Measurements from ENCODE around the gene ARHGAP19. TPM values are rescaled to one million over a fixed set of nuclear protein-coding genes. Genes with fewer than 3 reads are reported as not detected.

Gene ARHGAP19
- polyA plus RNA-seq, 3 donors: 8.3 to 10.6 (median 10.2) TPM

DNA sequence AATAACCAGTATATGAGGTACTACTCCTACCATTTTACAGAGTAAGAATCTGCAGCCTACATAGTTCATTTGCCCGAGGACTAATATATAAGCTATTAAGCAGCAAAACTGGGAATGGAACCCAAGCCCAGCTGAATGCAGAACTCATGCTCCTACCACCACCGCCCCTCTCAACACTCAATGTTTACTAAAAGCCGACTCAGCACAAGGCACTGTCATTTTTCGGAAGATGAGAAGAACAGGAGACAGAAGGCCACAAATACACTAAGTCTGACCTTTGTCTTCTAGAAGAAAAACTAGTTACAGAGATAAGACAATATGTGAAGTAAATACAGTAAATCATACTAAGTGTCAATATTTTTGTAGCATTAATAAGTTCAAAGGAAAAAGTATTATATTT lies 66.0 kb downstream of the ARHGAP19 start:
- no peak overlapping the region for H3K4me3 Mint-ChIP-seq
- TF ChIP-seq, protein P1, sequence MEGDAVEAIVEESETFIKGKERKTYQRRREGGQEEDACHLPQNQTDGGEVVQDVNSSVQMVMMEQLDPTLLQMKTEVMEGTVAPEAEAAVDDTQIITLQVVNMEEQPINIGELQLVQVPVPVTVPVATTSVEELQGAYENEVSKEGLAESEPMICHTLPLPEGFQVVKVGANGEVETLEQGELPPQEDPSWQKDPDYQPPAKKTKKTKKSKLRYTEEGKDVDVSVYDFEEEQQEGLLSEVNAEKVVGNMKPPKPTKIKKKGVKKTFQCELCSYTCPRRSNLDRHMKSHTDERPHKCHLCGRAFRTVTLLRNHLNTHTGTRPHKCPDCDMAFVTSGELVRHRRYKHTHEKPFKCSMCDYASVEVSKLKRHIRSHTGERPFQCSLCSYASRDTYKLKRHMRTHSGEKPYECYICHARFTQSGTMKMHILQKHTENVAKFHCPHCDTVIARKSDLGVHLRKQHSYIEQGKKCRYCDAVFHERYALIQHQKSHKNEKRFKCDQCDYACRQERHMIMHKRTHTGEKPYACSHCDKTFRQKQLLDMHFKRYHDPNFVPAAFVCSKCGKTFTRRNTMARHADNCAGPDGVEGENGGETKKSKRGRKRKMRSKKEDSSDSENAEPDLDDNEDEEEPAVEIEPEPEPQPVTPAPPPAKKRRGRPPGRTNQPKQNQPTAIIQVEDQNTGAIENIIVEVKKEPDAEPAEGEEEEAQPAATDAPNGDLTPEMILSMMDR (IDR thresholded peaks at IDR 0.05): no peak
- Histone ChIP-seq H3K27me3 (ENCODE audit: control insufficient read depth in 2 of 2, insufficient read depth in 2 of 2, low read length in 2 of 2) (no peaks in the 10 kb centered on the region), H3K9ac (ENCODE audit: insufficient read depth, low read length, poor library complexity, severe bottlenecking) (no peak overlapping the region), H3K4me3 (replicated peaks in 1 of 3; ENCODE audit: low read depth in 2 of 3, low read length in 3 of 3) (no peak overlapping the region), H3K9me3 (replicated peaks in 1 of 2; ENCODE audit: control insufficient read depth in 1 of 2, insufficient read depth in 1 of 2, low read length in 2 of 2) (no peaks in the 10 kb centered on the region), H3K27ac (ENCODE audit: low read depth in 1 of 2, low read length in 2 of 2) (no peak overlapping the region), H3K36me3 (replicated peaks in 1 of 2; ENCODE audit: control insufficient read depth in 1 of 2, insufficient read depth in 2 of 2, low read length in 2 of 2) (peaks cover 51 to 84% of the 10 kb centered on the region in 2 donors), H3K4me1 (ENCODE audit: control insufficient read depth in 1 of 2, insufficient read depth in 2 of 2, low read length in 2 of 2) (peaks cover 7 to 12% of the 10 kb centered on the region in 2 donors), H3K79me2 (ENCODE audit: insufficient read depth, low read length) (no peaks in the 10 kb centered on the region), H3K4me2 (replicated peaks; ENCODE audit: extremely low read depth, low read length, poor library complexity, severe bottlenecking) (no peak overlapping the region), H4K20me1 (ENCODE audit: insufficient read depth, low read length) (no peaks in the 10 kb centered on the region), H2AFZ (ENCODE audit: insufficient read depth, low read depth, low read length, poor library complexity, severe bottlenecking) (no peak overlapping the region)
- no peaks in the 10 kb centered on the region for H3K9me3 Mint-ChIP-seq
- intact Hi-C loops (cut with micrococcal nuclease): no loop called here
- 100% methylated on average over 1 of the region's 4 CpGs for WGBS (ENCODE audit: insufficient coverage)
- DNase-seq: no peak
- H3K27me3 Mint-ChIP-seq (ENCODE audit: low read depth in 3 of 3): no peaks in the 10 kb centered on the region
- peaks cover 64 to 83% of the 10 kb centered on the region in 2 donors for H3K36me3 Mint-ChIP-seq
- H3K4me1 Mint-ChIP-seq: peaks cover 17% of the 10 kb centered on the region
- H3K27ac Mint-ChIP-seq: no peak overlapping the region

DNA sequence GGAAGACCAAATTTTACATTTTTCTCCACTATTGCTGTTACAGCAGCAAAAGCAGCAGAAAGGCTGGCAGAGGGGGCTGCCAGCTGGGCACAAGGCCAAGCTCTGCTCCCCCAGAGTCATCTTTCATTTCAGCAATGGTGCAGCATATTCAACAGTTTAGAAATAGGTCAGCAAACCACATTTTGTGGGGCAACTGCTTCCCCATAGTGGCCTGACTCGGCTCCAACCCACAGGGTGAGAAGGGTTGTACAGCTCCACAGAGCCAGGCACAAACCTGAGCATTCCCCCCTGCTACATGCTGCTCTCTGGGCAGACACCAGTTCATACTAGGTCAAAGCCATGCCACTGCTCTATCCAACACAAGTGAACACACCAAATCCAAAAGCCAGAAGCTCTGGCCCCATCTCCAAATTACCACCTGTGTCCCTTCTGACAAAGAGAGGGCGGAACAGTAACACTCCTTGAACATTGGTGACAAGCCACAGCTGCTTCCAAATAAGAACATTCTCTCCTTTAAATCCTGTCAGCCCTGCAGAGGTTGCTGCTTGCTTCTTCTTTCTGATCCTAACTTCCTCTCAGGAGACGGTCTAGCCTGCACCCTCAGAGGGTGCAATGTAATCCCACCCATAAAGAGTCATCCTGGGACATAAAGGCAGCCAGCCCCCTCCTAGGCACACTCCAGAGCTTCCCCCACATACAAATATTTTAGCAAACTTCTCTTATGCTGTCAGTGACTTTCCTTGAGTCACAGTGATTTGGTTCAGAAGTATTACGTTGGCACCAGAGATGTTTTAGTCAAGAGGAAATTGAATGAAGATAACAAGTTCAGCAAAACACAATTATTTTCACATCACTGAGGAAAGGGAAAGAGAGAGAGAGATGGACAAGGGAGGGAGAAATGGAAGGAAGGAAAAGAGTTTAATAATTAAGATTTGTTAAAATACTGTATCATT lies 67.7 kb downstream of the ARHGAP19 start:
- Histone ChIP-seq H3K4me3 (replicated peaks in 1 of 3; ENCODE audit: low read depth in 2 of 3, low read length in 3 of 3) (no peak overlapping the region), H2AFZ (ENCODE audit: insufficient read depth, low read depth, low read length, poor library complexity, severe bottlenecking) (no peak overlapping the region), H3K36me3 (replicated peaks in 1 of 2; ENCODE audit: control insufficient read depth in 1 of 2, insufficient read depth in 2 of 2, low read length in 2 of 2) (peaks cover 43 to 75% of the 10 kb centered on the region in 2 donors), H3K4me1 (ENCODE audit: control insufficient read depth in 1 of 2, insufficient read depth in 2 of 2, low read length in 2 of 2) (peaks cover 12 to 22% of the 10 kb centered on the region in 2 donors), H3K27me3 (ENCODE audit: control insufficient read depth in 2 of 2, insufficient read depth in 2 of 2, low read length in 2 of 2) (no peaks in the 10 kb centered on the region), H4K20me1 (ENCODE audit: insufficient read depth, low read length) (no peaks in the 10 kb centered on the region), H3K27ac (ENCODE audit: low read depth in 1 of 2, low read length in 2 of 2) (peak overlapping the region in 1 of 2 donors; percentile 49), H3K4me2 (replicated peaks; ENCODE audit: extremely low read depth, low read length, poor library complexity, severe bottlenecking) (no peak overlapping the region), H3K79me2 (ENCODE audit: insufficient read depth, low read length) (no peaks in the 10 kb centered on the region), H3K9me3 (replicated peaks in 1 of 2; ENCODE audit: control insufficient read depth in 1 of 2, insufficient read depth in 1 of 2, low read length in 2 of 2) (no peaks in the 10 kb centered on the region), H3K9ac (ENCODE audit: insufficient read depth, low read length, poor library complexity, severe bottlenecking) (peak overlapping the region; percentile 11)
- no peaks in the 10 kb centered on the region for H3K9me3 Mint-ChIP-seq
- 0% methylated on average over 3 of the region's 4 CpGs for WGBS (ENCODE audit: insufficient coverage)
- TF ChIP-seq, protein P1 (IDR thresholded peaks at IDR 0.05): no peak
- H3K4me1 Mint-ChIP-seq: peaks cover 26% of the 10 kb centered on the region
- peaks cover 58 to 80% of the 10 kb centered on the region in 2 donors for H3K36me3 Mint-ChIP-seq
- peak overlapping the region; percentile 42 to 83 (median 64) for H3K27ac Mint-ChIP-seq
- no peak overlapping the region for H3K4me3 Mint-ChIP-seq
- DNase-seq: no peak
- intact Hi-C loops (cut with micrococcal nuclease): no loop called here
- no peaks in the 10 kb centered on the region for H3K27me3 Mint-ChIP-seq (ENCODE audit: low read depth in 3 of 3)
